ENCODE data around the gene MRPL20. TPM values are rescaled to one million over a fixed set of nuclear protein-coding genes. Genes with fewer than 3 reads are reported as not detected.

MRPL20 gene
- total and polyA plus RNA-seq, 4 donors, result 56.9 to 119 (median 112) TPM

GRCh38 chr1:1427106-1427819, 20.2 kb upstream of the MRPL20 start:
- no peak overlapping the region for H3K4me3 ChIP-seq (ENCODE audit: low read depth, low read length)
- H3K9me3 ChIP-seq (ENCODE audit: control insufficient read depth, insufficient read depth, low read length), result no peaks in the 10 kb centered on the region
- peaks cover 54% of the 10 kb centered on the region for H3K4me1 ChIP-seq (ENCODE audit: control insufficient read depth, insufficient read depth, low read length)
- no peak overlapping the region for H3K27ac ChIP-seq (ENCODE audit: low read depth, low read length)
- no peaks in the 10 kb centered on the region for H3K27me3 ChIP-seq (ENCODE audit: control insufficient read depth, insufficient read depth, low read length)
- DNase-seq (ENCODE audit: low read depth in 4 of 6, low spot score in 6 of 6), result peak in 2 of 6 donors; percentile 50 to 56
- peaks cover 10% of the 10 kb centered on the region for H3K36me3 ChIP-seq (ENCODE audit: control insufficient read depth, insufficient read depth, low read length)
- WGBS (ENCODE audit: insufficient coverage), result 2% methylated on average over 58 of the region's 66 CpGs

GRCh38 chr1:1426496-1427105, 19.5 kb upstream of the MRPL20 start:
- no peak overlapping the region for H3K4me3 ChIP-seq (ENCODE audit: low read depth, low read length)
- H3K27me3 ChIP-seq (ENCODE audit: control insufficient read depth, insufficient read depth, low read length), result no peaks in the 10 kb centered on the region
- H3K36me3 ChIP-seq (ENCODE audit: control insufficient read depth, insufficient read depth, low read length), result peaks cover 10% of the 10 kb centered on the region
- H3K4me1 ChIP-seq (ENCODE audit: control insufficient read depth, insufficient read depth, low read length), result peaks cover 49% of the 10 kb centered on the region
- no peaks in the 10 kb centered on the region for H3K9me3 ChIP-seq (ENCODE audit: control insufficient read depth, insufficient read depth, low read length)
- DNase-seq (ENCODE audit: low read depth in 4 of 6, low spot score in 6 of 6), result no peak
- H3K27ac ChIP-seq (ENCODE audit: low read depth, low read length), result peak overlapping the region; percentile 40
- WGBS (ENCODE audit: insufficient coverage), result 18% methylated on average over 16 of the region's 19 CpGs

DNA sequence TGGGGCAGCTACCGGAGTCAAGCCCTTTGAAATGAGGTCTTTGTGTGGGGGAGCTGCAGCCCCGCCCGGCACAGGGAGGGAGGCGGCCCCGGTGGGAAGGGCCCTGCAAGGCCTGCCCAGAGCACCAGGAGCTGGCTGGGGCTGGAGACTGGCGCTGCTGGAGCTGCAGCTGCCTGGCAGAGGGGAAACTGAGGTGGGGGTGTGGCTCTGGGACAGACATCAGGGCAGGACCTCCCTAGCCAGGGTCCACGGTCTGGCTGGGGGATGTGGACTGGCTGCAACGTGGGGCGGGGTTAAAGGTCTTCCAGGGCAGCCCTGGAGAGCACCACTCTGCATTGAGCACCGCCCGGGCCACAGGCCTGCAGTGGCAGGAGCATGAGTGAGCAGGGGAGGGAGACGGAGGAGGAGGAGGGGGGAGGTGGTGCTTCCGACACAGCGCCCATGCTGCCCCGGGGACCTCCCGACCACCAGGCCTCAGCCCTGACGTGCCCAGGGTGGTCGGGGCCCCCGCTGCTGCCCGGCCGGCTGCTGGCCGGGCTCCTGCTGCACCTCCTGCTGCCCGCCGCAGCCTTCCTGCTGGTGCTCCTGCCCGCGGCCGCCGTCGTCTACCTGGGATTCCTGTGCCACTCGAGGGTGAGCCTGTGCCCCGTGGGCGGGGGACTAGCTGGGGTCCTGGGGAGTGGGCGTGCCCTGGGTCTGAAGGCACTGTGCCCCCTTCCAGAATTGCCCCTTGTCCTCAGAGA, 18.8 kb upstream of the MRPL20 start:
- peak overlapping the region; percentile 40 for H3K27ac ChIP-seq (ENCODE audit: low read depth, low read length)
- peaks cover 10% of the 10 kb centered on the region for H3K36me3 ChIP-seq (ENCODE audit: control insufficient read depth, insufficient read depth, low read length)
- no peaks in the 10 kb centered on the region for H3K27me3 ChIP-seq (ENCODE audit: control insufficient read depth, insufficient read depth, low read length)
- no peak overlapping the region for H3K4me3 ChIP-seq (ENCODE audit: low read depth, low read length)
- no peak for DNase-seq (ENCODE audit: low read depth in 4 of 6, low spot score in 6 of 6)
- H3K9me3 ChIP-seq (ENCODE audit: control insufficient read depth, insufficient read depth, low read length), result no peaks in the 10 kb centered on the region
- WGBS (ENCODE audit: insufficient coverage), result 35% methylated on average over 24 of the region's 33 CpGs
- H3K4me1 ChIP-seq (ENCODE audit: control insufficient read depth, insufficient read depth, low read length), result peaks cover 49% of the 10 kb centered on the region

GRCh38 chr1:1425426-1425752, 18.3 kb upstream of the MRPL20 start:
- no peak overlapping the region for H3K4me3 ChIP-seq (ENCODE audit: low read depth, low read length)

DNA sequence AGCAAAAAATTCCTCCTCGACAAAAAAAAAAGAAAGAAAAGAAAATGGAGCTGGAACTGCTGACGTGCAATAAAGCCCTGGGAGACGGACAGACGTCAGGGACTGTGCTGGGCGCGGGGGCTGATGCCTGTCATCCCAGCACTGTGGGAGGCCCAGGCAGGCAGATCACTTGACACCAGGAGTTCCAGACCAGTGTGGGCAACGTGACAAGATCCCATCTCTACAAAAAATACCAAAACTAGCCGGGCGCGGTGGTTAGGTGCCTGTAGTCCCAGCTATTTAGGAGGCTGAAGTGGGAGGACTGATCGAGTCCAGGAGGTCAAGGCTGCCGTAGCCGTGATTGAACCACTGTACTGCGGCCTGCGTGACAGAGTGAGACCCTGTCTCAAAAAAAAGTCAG, 17.6 kb upstream of the MRPL20 start:
- 84% methylated on average over 14 of the region's 15 CpGs for WGBS (ENCODE audit: insufficient coverage)
- Histone ChIP-seq H3K4me1 (ENCODE audit: control insufficient read depth, insufficient read depth, low read length) (peaks cover 43% of the 10 kb centered on the region), H3K9me3 (ENCODE audit: control insufficient read depth, insufficient read depth, low read length) (no peaks in the 10 kb centered on the region), H3K36me3 (ENCODE audit: control insufficient read depth, insufficient read depth, low read length) (peaks cover 10% of the 10 kb centered on the region), H3K4me3 (ENCODE audit: low read depth, low read length) (no peak overlapping the region), H3K27ac (ENCODE audit: low read depth, low read length) (no peak overlapping the region), H3K27me3 (ENCODE audit: control insufficient read depth, insufficient read depth, low read length) (peaks cover under 1% of the 10 kb centered on the region)
- no peak for DNase-seq (ENCODE audit: low read depth in 4 of 6, low spot score in 6 of 6)

More at GRCh38 chr1:1425426-1425752, 18.3 kb upstream of the MRPL20 start:
- DNase-seq (ENCODE audit: low read depth in 4 of 6, low spot score in 6 of 6), result no peak
- Histone ChIP-seq H3K27me3 (ENCODE audit: control insufficient read depth, insufficient read depth, low read length) (no peaks in the 10 kb centered on the region), H3K9me3 (ENCODE audit: control insufficient read depth, insufficient read depth, low read length) (no peaks in the 10 kb centered on the region), H3K36me3 (ENCODE audit: control insufficient read depth, insufficient read depth, low read length) (peaks cover 10% of the 10 kb centered on the region), H3K4me1 (ENCODE audit: control insufficient read depth, insufficient read depth, low read length) (peaks cover 49% of the 10 kb centered on the region), H3K27ac (ENCODE audit: low read depth, low read length) (no peak overlapping the region)
- WGBS (ENCODE audit: insufficient coverage), result 62% methylated on average over 4 of the region's 12 CpGs

DNA sequence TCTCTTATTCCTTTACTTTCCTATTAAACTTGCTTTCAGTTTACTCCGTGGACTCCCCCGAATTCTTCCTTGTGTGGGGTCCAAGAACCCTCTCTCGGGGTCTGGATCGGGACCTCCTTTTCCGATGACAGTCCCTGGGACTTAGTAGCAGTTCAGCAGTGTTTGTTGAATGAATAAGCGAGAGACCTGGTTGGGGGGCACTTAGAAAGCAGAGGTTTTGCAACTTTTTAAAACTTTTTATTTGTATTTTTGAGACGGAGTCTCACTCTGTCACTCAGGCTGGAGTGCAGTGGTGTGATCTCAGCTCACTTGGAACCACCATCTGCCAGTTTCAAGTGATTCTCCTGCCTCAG, 16.1 kb upstream of the MRPL20 start:
- Histone ChIP-seq H3K4me1 (ENCODE audit: control insufficient read depth, insufficient read depth, low read length) (peaks cover 52% of the 10 kb centered on the region), H3K27me3 (ENCODE audit: control insufficient read depth, insufficient read depth, low read length) (peaks cover 6% of the 10 kb centered on the region), H3K36me3 (ENCODE audit: control insufficient read depth, insufficient read depth, low read length) (peaks cover 14% of the 10 kb centered on the region), H3K4me3 (ENCODE audit: low read depth, low read length) (no peak overlapping the region), H3K9me3 (ENCODE audit: control insufficient read depth, insufficient read depth, low read length) (no peaks in the 10 kb centered on the region), H3K27ac (ENCODE audit: low read depth, low read length) (no peak overlapping the region)
- DNase-seq (ENCODE audit: low read depth in 4 of 6, low spot score in 6 of 6), result no peak
- 91% methylated on average over 5 of the region's 7 CpGs for WGBS (ENCODE audit: insufficient coverage)

- no peak overlapping the region for H3K4me3 ChIP-seq (ENCODE audit: low read depth, low read length)
- no peak overlapping the region for H3K27ac ChIP-seq (ENCODE audit: low read depth, low read length)
- peaks cover 49% of the 10 kb centered on the region for H3K4me1 ChIP-seq (ENCODE audit: control insufficient read depth, insufficient read depth, low read length)
Measured at GRCh38 chr1:1422465-1423244, 15.6 kb upstream of the MRPL20 start.

GRCh38 chr1:1421907-1422464, 14.9 kb upstream of the MRPL20 start:
- H3K4me1 ChIP-seq (ENCODE audit: control insufficient read depth, insufficient read depth, low read length), result peaks cover 47% of the 10 kb centered on the region
- peaks cover 14% of the 10 kb centered on the region for H3K36me3 ChIP-seq (ENCODE audit: control insufficient read depth, insufficient read depth, low read length)
- H3K4me3 ChIP-seq (ENCODE audit: low read depth, low read length), result no peak overlapping the region
- DNase-seq (ENCODE audit: low read depth in 4 of 6, low spot score in 6 of 6), result no peak
- peaks cover 6% of the 10 kb centered on the region for H3K27me3 ChIP-seq (ENCODE audit: control insufficient read depth, insufficient read depth, low read length)
- H3K9me3 ChIP-seq (ENCODE audit: control insufficient read depth, insufficient read depth, low read length), result no peaks in the 10 kb centered on the region
- no peak overlapping the region for H3K27ac ChIP-seq (ENCODE audit: low read depth, low read length)
- 73% methylated on average over 2 of the region's 7 CpGs for WGBS (ENCODE audit: insufficient coverage)

More at GRCh38 chr1:1422465-1423244, 15.6 kb upstream of the MRPL20 start:
- peak in 2 of 6 donors; percentile 45 to 57 for DNase-seq (ENCODE audit: low read depth in 4 of 6, low spot score in 6 of 6)
- Histone ChIP-seq H3K27me3 (ENCODE audit: control insufficient read depth, insufficient read depth, low read length) (peaks cover 6% of the 10 kb centered on the region), H3K36me3 (ENCODE audit: control insufficient read depth, insufficient read depth, low read length) (peaks cover 14% of the 10 kb centered on the region), H3K9me3 (ENCODE audit: control insufficient read depth, insufficient read depth, low read length) (no peaks in the 10 kb centered on the region)
- 62% methylated on average over 24 of the region's 29 CpGs for WGBS (ENCODE audit: insufficient coverage)
